Measurements from ENCODE around the gene VEZF1.
"Not testable (repeated sequence)": the region's sequence is repeated elsewhere in the genome, so short reads cannot be mapped to it uniquely, and the experiment has no call there.

The VEZF1 gene

DNA sequence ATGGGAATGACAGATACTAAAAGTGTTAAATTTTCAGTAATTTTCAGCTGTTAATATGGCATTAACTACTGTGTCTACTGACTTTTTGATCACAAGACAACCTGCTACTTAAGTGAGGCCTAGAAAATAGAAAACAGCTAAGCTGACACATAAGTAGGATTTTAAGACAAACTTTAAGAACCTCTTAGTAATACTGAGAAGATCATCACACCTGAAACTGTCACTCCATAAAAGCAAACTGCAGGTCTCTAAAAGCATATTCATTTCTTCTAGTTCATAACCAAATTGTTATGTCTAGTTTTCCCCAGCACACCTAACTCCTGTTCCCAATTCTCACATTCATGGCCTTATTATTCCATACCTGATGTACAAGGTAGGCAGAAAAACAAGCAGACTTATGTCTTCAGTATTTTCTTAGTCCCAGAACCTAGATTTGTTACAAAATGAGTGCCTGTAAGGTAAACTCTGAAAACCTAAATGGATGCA lies 11.0 kb upstream of the VEZF1 start:
- DNase-seq: no peak

DNA sequence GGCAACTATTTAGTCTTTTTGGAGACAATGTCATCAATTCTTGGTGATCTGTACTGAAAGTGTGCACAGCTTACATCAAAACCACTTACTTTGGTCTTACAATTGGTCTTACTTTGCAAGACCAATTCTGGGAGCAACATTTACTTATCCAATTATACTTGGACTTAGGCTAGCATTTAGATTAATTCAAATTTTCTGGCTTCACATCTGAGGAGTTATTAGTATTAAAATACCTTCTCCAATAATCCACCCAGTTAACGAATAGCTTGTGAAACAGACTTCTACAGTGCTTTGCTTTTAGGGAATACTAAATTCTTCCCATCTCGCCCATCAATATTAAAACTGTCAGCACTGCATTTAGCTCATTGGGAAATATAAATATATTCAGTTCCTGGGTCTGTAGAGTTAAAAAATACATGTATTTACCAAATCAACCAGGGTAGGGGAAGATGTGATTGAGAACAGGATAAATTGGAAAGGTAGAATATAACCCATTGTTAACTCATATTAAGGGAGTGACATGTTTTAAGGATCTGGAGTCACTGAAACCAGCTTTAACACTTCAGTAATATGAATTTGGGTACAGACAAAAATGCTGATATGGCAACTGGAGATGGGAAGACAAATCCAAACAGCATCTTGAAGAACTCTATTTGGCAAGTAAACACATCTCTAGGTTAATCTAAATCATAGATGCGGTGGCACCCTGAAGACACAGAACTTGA lies 9.2 kb upstream of the VEZF1 start:
- no peak for DNase-seq

DNA sequence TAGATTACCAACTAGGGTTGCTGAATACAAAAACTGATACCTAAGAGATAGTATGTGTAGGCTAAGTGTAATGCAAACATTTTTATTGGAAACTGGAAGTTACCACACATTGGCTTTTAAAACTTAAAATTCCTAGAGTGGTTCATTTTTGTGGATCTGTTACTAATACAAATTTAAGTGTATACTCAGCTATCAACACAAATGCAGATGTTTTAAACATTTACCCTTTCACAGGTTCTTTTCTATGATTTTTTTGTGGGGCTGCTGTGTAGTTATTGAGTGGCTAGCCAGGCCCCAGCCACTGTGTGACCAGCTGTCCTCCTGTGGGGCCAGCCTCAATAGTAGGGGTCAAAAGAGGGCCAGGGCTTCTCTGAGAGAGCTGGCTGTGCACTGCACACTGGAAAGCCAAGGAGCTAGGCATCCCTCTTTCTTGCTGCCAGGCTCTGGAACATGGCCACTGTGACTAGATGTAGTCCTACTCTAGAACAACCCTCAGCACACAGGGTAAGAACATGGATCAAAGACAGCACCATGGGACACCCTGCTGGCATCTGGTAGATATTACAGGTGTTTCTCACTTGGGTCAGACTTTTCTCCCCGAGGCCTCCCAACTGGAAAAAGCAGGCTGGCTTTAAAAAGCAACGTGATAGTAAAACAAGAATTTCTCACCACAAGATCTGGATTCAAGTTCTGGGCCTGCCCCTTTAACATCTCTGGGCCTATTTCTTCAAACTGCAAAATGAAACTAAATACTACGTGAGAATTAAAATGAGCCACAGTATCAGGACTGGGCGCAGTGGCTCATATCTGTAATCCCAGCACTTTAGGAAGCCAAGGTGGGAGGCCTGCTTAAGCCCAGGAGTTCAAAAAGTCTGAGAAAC lies 7.3 kb upstream of the VEZF1 start:
- no peak for DNase-seq

DNA sequence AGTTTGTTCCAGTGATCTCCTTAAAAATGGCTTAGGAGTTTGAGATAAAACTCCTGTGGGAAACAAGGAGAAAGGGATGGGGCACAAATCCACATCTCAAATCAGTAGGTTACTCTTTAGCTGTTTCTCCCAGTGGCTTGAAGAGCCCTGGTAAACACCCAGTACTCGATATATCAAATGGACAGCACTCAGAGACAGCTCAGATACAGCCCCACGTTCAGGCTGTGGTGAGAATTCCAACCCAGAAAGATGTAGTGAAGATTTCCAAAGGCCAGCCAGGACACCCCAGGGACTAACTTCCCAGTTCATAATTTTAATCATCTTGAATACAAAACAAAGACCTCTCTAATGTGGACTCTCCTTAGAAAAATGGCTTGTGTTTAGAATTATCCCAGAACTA lies 6.4 kb upstream of the VEZF1 start:
- DNase-seq: no peak

DNA sequence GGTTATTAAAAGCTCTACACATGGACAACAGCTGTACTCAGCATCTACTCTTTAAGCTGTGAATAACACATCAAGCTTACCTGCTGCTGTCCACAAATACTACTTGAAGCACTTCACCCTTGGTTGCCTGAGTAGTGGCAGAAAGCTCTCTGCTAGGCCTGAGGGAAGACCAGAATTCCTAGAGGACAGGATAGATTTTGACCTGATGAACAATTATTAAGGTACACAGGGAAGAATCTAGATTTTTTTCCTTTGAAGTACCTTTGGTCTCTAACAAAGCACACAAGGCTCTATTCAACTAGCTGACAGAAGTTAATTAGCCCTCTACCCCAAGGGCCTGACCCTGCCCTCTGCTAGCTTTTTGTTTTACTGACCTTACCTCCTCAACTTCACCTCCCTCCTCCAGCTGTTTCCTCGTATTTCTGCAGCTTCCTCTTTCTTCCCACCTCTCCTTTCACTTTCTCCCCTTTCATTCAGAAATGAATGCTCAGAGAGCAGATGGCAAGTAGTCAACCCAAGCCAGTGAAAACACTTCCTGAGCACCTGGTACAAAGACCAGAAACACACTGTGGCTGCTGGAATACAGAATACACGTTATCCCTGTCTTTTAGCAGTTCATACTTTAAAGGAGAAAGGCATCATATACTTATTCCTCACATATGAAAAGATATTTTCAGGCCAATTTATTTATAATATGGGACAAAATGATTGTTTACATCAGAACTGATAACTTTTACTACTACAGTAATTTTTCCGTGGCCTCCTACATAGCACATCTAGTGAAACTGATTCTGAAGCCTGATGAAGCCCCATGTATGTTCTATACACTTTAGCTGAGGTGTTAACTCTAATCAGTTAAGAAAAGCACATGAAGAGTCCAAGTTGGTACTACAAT lies 5.7 kb upstream of the VEZF1 start:
- DNase-seq: no peak

DNA sequence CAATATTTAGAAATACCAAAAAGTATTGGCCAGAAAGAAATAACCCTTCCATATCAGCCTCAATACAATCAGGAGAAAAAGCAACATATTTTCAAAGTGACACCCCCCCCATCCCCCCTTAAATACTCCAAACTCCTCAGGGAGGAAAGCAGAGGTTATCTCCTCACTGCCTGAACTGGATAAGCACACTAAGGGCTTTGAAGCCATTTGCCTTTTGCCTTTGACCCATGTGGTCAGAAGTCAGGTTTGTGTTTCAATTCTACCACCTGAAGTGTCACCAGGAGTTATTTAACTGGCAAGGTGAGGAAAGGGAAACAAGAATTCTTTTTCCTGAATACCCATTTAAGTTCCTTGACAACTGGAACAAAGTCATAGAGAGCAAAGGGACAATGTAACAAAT lies 3.5 kb upstream of the VEZF1 start:
- DNase-seq: no peak

DNA sequence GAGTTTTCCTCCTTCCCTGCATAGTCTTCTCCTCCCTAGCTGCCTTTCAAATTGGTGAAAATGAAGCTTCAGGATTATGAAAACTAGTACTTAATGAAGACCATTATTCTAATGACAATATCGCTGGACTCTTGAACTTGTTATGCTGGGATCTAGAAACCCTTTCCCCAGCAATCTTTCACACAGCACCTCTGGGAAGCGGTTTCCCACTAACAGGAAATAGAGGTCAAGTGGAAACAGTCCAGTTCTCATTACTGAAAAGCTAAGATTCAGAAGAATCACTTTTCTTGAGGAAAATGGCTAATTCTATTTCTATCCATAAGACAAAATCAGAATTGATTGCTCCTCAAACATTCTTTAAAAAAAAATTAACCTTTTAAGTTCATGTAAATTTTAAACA lies 2.0 kb upstream of the VEZF1 start:
- no peak for DNase-seq

DNA sequence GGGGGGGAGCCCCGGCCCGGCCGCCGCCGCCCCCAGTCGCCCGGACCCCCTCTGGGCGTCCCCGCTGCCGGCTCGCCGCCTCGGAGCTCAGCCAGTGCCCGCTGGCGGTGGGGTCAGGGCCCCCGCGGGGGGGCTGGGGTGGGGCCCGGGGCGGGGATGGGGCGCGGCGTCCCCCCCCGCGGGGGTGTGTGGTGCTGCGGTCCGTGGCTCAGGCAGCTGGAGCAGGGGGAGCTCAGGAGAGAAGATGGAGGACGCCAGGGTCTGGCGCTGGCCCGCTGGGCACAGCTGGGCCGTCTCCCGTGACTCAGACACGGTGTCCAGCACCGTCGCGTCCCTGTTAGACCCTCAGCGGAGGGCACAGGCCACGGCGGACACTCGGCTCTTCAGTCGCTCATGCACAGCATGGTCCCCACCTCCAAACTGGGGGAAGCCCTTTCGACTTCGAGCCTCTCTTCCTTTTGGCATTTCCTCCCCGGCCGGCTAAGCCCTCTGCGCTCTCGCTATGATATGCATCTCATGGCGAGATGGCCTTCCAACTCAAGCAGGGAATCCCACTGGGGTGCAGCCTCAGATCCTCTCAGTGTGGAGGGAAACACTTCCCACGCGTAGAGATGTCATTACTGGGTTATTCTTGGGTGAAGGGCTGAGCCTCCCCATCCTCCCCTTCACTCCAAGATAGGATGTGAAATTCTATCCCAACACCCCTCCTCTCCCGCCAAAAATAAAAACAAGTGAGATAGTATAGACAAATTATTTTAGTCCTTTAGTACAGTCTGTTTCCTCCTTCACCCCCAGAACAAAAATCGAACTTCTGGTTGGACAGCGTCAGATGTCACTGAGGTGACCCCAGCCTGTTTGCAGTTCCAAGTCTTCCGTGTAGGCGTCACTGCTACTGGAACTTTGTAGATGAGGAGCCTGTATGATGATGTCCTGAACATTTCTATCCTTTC lies 522 bp upstream of the VEZF1 start:
- no peak for DNase-seq

DNA sequence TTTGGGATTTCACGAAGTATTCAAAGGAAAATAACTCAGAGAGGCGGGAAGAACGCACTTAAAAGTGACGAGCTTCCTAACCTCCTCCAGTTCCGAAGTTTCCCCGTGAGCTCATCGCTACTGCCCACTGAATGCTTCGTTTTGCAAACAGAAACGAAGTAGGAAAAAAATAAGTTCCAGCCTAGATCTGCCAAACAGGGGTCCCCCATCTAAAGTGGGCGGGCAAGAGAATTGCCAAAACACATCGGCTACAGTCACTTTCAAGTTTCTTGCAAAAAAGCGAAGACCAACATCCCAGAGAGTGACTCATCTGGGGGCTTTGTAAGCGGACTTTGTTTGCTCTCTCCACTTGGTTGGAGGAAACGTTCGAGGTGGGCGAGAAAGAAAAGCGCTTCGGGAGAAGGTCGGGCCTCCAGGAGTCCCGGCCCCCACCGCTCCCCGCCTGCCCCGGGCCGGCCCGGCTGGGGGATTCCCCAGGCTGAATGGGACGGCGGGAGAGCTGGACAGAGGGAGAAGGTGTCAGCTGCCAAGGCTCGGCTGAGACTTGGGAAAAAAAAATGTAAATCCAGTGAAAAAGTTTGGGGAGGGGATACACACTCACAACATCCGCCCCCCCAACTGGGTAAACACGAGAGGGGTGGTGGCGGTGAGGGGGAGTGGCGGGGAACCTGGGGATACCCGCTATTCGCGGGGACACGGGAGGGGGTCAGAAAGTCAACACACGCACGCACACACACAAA lies 1.0 kb downstream of the VEZF1 start:
- no peak for DNase-seq

DNA sequence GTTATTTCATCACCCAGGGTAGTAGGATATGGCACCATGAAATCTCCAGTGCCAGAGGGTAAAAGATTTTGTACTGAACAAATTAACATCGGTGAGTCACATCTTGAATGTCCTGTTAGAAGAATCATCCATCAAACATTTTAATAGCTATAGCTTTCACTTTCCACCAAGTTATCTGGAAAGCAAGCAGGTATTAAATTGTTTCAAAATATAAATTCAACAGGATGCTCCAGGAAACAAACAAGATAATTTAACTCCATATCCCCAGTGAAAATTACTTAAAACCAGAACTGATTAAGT lies 2.4 kb downstream of the VEZF1 start:
- DNase-seq: no peak

DNA sequence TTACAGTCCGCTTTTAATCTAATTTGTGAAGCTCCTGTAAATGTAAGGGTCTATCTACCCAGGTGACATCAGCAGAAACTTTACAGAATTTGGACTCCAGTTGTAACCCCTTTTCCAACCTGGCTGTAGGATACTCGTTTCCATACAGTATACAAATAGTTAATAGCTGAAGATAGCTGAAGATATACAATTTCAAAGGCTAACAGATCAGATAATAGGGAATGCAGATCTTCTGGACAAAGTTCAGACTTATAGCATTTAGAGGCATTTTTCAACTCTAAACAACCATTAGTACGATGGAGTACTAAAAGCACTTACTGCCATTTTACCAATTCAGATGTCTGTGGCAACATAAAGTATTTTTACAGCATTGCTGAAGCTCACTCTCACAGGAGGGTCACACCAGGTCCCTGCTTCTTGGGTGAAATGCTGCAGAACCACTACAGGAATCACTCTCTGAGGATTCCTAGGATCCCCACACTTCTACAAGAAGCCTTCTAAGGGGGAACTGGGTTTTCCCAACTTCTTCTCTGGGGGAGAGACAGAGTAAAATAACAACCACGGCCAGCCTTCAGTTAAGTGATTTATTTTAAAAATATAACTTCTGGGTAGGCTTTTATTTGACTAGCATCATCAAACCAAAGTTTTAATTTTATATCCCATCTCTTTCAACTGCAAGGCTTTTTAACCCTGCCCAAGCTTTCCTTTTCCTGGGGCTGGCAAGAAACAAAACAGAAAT lies 2.9 kb downstream of the VEZF1 start:
- no peak for DNase-seq

DNA sequence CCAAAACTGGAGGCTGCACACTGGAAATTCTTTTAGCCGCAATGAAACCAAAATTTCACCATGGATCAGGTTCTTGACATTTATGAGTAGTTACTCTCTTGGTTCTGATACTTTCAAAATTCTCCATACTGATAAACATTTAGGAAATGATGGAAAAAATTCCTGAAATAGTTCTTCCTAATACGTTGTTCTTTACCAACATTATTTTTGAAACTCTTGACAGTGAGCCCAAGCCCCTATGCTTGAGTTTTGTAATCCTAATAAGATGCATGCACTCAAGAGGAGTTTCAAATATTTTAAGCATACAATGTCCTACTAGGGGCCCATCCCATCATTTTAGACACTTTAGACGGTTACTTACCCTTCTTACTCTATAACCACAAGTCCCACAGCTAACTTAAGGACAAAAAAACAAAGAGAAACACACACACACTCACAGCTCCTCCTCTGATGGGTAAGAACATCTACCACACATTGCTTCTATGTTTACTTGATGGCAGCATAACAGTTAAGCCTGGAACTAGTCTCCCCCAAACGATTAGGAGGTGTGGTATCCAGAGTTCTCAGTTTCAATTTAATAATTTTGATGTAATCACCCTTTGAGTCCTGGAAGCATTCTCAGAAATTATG lies 3.7 kb downstream of the VEZF1 start:
- no peak for DNase-seq

DNA sequence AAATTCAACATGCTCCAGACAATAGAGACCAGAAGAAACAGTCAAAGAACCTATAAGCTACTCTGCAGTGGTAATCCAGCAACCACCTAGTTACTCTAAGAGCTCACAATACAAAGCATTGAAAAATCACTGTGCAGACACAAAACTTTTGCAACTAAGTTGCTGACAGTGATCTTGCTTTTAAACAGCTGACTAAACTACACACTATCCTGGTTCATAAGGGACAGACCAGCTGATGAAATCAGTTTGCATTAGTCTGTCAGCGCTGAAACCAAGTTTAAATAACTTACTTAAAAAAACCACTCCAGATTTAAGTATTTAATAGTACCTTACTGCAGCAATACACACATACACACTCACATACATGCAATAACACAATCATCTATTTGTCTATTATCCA lies 4.6 kb downstream of the VEZF1 start:
- DNase-seq: no peak

DNA sequence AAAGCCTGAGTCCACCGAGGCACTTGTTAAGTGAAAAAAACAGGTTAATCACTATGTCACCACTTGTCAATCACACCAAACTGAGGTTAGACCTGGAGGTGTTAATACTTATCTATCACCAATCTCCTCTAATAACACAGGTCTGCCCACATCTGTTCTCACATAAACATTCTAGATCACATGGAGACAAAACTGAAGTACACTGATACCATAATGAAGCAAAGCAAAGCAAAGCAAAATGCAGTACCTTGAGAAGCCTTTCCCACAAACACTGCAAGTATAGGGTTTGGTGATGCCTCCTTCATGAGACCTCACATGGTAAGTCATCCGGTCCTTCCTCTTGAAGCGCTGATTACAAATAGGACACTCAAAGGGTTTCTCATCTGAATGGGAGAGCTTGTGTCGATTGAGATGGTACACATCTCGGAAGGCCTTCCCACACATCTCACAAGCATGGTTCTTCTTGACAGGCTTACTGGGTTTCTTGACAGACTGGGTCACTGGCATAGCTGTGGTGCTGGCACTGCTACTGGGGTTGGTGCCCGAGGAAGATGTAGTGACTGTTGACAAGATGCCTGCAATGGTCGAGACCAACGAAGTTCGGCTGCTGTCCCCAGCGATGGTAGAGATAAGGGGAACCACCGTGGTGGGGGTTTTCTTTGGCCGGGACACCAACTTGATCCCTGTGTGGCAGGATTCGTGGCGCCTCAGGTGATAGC lies 5.4 kb downstream of the VEZF1 start:
- DNase-seq: no peak

DNA sequence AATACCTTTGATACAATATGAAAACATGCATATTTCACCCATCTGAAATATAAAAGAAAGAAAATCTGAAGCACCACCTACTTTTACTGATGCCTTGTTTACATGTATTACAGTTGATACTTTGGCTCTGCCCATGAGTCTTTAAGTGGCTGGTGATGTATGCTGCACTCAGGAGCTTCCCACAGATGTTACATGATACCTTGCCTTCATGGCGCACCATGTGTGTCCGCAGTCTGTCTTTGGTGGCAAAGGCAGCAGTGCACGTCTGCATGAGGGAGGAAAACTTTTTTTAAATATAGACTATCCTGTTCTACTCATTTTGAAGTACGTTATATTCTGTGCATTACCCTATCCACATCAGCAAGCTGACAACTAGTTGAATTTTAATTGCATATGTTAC lies 7.5 kb downstream of the VEZF1 start:
- no peak for DNase-seq

DNA sequence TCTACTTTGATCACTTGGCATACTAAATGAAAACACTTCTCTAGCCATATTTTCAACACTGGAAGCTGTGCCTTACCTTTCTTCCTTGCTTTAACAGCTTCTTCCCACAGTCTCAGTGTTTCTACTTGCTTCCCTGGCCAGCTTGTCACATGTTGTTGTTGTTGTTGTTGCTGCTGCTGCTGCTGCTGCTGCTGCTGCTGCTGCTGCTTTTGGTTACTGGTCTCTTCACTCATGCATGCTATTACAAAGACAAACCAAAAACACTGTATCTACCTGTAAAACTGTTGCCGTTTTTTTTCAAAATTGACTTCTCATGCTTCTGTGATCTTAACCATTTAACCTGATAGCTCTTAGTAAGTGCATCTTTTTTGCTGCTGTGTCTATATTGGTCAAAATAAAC lies 9.0 kb downstream of the VEZF1 start:
- no peak for DNase-seq

DNA sequence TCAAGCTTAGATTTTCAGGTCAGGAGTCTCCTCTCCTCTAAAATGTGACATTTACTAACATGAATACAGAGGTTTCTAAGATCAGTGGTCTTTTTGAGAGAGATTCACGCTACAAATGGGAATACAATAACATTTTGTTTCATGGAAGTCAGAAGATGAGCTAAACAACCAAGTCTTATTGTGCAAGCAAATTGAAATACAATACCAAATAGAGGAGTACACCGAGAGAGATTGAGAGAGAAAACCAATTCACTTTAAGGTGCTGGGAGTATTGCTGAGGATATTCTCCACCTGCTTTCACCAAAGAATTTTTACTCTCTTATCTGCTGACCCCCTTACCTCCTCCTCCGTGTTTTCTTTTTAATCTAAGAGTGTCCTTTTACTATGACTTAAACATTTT lies 11.5 kb downstream of the VEZF1 start:
- no peak for DNase-seq

DNA sequence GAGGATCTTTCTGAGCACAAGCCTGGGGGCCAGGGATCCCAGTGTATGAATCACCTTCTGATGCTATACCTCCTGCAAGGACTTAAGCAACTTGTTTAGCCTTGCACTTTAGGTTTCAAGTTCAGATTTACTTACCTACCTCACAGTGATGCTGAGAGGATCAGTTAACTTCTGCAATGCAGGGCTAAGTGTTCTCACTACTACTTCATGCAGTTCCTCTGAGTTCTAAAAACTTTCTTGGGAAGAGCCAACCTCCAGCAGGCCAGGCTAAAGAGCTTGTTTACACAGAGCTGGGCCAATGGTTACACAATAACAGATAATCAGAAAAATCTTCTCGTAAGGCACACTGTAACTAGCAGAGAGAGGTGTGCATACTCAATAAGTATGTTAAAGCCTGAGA lies 13.0 kb downstream of the VEZF1 start:
- no peak for DNase-seq

DNA sequence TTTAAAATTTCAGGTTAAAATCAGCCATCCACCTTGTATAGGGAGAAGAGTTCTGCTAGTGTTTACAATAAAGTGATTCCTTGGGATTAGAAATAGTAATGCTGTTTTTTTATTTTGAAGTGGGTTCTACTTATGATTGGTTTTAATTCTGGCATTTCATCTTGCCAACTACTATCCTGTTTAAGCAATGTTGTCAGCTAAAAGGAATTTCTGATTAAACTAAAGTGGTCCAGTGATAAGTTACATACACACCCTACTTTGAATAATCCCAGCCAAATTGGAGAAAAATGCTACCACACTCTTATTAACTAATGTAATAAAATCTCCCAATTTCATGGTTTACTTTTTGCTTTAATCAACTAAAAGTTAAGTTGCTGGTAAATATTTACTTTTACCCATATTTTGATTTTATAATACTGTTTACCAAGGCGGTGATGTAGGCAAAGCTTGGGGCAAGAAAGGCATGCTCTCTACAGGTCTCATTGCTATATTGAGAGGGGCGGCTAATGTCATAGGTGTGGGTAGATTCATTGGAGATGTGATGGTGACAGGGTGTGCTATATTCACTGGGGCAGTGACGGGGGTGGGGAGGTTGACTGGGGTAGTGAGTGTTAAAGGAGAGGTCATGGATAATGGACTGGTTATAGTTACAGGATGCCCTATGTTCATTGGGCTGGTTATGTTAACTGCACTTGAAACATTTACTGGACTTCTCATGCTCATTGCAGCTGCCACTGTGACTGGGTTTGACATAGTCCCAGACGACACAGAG lies 13.8 kb downstream of the VEZF1 start:
- DNase-seq: not testable (repeated sequence)

Data from NCI-H1048 (cell line).